Immature natural killer cell (primary cell): Measurements from ENCODE around the gene MYOZ1. TPM values are rescaled to one million over a fixed set of nuclear protein-coding genes. Genes with fewer than 3 reads are reported as not detected.
"Not testable (repeated sequence)": the region's sequence is repeated elsewhere in the genome, so short reads cannot be mapped to it uniquely, and the experiment has no call there.

ENCODE experiments used
- DNase-seq, 3 donors: peaks; one replicate each; pipeline ENCODE4 v3.0.0; 2022; ENCODE audit warnings: mixed read lengths in 1 of 3
- H3K27ac Mint-ChIP-seq, 6 donors: one replicate each; pipeline ENCODE4 v1.8.0; 2020; ENCODE audit warnings: mixed read lengths in 6 of 6, mild to moderate bottlenecking in 5 of 6, inconsistent platforms in 4 of 6, moderate library complexity in 3 of 6
- H3K27me3 Mint-ChIP-seq, 3 donors: one replicate each; pipeline ENCODE4 v1.8.0; 2020 to 2021; ENCODE audit warnings: low read depth in 3 of 3, mild to moderate bottlenecking in 3 of 3, mixed read lengths in 3 of 3, moderate library complexity in 3 of 3, inconsistent platforms in 1 of 3
- H3K36me3 Mint-ChIP-seq, 3 donors: one replicate each; pipeline ENCODE4 v1.8.0; 2020; ENCODE audit warnings: mixed read lengths in 3 of 3, inconsistent platforms in 2 of 3, mild to moderate bottlenecking in 2 of 3
- H3K4me1 Mint-ChIP-seq, 2 donors: one replicate each; pipeline ENCODE4 v1.8.0; 2020; ENCODE audit warnings: inconsistent platforms in 2 of 2, mild to moderate bottlenecking in 2 of 2, mixed read lengths in 2 of 2, moderate library complexity in 1 of 2
- H3K4me3 Mint-ChIP-seq, 5 donors: one replicate each; pipeline ENCODE4 v1.8.0; 2020; ENCODE audit warnings: mild to moderate bottlenecking in 5 of 5, mixed read lengths in 5 of 5, inconsistent platforms in 3 of 5, moderate library complexity in 3 of 5
- H3K9me3 Mint-ChIP-seq, 6 donors: one replicate each; pipeline ENCODE4 v1.8.0; 2020; ENCODE audit warnings: mild to moderate bottlenecking in 6 of 6, mixed read lengths in 6 of 6, inconsistent platforms in 4 of 6, moderate library complexity in 3 of 6
- polyA plus RNA-seq, 3 donors: library from polyadenylated mRNA; unstranded; fragments of 300-500 nt; fragmentation: Illumina TruSeq; gene quantifications; one replicate each; pipeline ENCODE4 v1.2.3, GENCODE V29; 2021

Gene MYOZ1
- polyA plus RNA-seq, 3 donors from 2014 or later: not detected

DNA sequence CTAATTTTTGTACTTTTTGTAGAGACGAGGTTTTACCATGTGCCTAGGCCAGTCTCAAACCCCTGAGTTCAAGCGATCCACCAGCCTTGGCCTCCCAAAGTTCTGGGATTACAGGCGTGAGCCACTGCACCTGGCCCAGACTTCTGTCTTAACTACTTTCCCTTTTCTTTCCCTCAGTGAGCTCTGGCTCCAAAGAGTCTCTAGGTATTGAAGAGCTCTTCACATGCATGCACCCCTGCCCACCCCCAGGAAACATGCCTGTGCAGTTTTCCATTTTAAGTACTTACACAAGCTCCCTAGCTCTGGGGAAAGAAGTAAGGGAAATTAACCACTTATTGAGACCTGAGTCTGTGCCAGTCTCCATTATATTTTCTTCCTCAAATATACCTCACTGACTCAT lies 2.0 kb downstream of the MYOZ1 start:
- Mint-ChIP-seq H3K4me1 (peaks cover 0 to 5% of the 10 kb centered on the region in 2 donors), H3K36me3 (no peaks in the 10 kb centered on the region), H3K27ac (no peak overlapping the region), H3K9me3 (no peaks in the 10 kb centered on the region), H3K4me3 (no peak overlapping the region), H3K27me3 (peaks cover 0 to 15% (median 4%) of the 10 kb centered on the region in 3 donors)
- no peak for DNase-seq

GRCh38 chr10:73635781-73636180 lies 5.5 kb downstream of the MYOZ1 start:
- no peak overlapping the region for H3K4me3 Mint-ChIP-seq
- peak overlapping the region in 1 of 6 donors; percentile 32 for H3K27ac Mint-ChIP-seq
- no peak for DNase-seq
- peaks cover 0 to 6% (median 2%) of the 10 kb centered on the region in 3 donors for H3K27me3 Mint-ChIP-seq
- H3K9me3 Mint-ChIP-seq: no peaks in the 10 kb centered on the region
- no peaks in the 10 kb centered on the region for H3K36me3 Mint-ChIP-seq
- no peaks in the 10 kb centered on the region for H3K4me1 Mint-ChIP-seq

- no peak overlapping the region for H3K27ac Mint-ChIP-seq
- no peak overlapping the region for H3K4me3 Mint-ChIP-seq
- peaks cover 0 to 2% (median 0%) of the 10 kb centered on the region in 3 donors for H3K27me3 Mint-ChIP-seq
- no peaks in the 10 kb centered on the region for H3K36me3 Mint-ChIP-seq
- no peak for DNase-seq
- no peaks in the 10 kb centered on the region for H3K4me1 Mint-ChIP-seq
- no peaks in the 10 kb centered on the region for H3K9me3 Mint-ChIP-seq
These were observed 6.9 kb downstream of the MYOZ1 start for GRCh38 chr10:73634421-73634820.

DNA sequence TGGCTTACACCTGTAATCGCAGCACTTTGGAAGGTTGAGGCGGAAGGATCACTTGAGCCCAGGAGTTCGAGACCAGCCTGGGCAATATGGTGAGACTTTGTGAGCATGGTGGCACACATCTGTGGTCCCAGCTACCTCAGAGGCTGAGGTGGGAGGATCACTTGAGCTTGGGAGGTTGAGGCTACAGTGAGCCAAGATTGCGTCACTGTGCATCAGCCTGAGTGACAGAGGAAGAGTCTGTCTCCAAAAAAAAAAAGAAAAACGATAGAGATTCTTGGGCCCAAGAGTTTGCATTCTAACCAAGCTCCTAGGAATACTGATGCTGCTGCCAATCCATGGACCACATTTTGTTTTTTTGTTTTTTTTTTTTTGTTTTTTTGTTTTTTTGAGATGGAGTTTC lies 12.1 kb downstream of the MYOZ1 start:
- Mint-ChIP-seq H3K9me3 (no peaks in the 10 kb centered on the region), H3K4me3 (no peak overlapping the region), H3K27me3 (peaks cover 1 to 8% (median 4%) of the 10 kb centered on the region in 3 donors), H3K27ac (no peak overlapping the region), H3K36me3 (no peaks in the 10 kb centered on the region), H3K4me1 (peaks cover 16 to 27% of the 10 kb centered on the region in 2 donors)
- no peak for DNase-seq

GRCh38 chr10:73628405-73628804 lies 12.9 kb downstream of the MYOZ1 start:
- Mint-ChIP-seq H3K4me1 (peaks cover 16 to 27% of the 10 kb centered on the region in 2 donors), H3K4me3 (no peak overlapping the region), H3K36me3 (no peaks in the 10 kb centered on the region), H3K27me3 (peaks cover 1 to 8% (median 4%) of the 10 kb centered on the region in 3 donors), H3K27ac (no peak overlapping the region), H3K9me3 (no peaks in the 10 kb centered on the region)
- DNase-seq: no peak

DNA sequence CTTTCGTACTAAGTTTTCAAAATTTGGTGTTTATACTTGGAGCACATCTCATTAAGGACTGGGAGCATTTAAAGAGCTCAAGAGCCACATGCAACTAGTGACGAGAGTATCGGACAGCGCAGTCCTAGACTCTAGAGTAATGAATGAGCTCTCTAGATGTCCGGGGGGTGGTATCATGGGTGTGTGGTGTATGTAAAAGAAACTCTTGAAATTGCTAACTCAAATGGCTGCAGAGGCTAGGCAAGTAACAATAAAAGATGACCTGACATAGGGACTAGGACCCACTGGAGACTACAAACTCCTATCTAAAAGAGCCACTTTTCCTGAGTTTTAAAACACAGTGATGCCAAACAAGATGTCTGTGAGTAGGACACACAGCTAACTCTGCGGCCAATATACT lies 14.0 kb downstream of the MYOZ1 start:
- H3K27ac Mint-ChIP-seq: peak overlapping the region in 3 of 6 donors; percentile 49 to 71 (median 51)
- no peaks in the 10 kb centered on the region for H3K36me3 Mint-ChIP-seq
- H3K9me3 Mint-ChIP-seq: no peaks in the 10 kb centered on the region
- H3K27me3 Mint-ChIP-seq: peaks cover 1 to 8% (median 4%) of the 10 kb centered on the region in 3 donors
- no peak for DNase-seq
- peaks cover 16 to 27% of the 10 kb centered on the region in 2 donors for H3K4me1 Mint-ChIP-seq
- H3K4me3 Mint-ChIP-seq: peak overlapping the region; percentile 6 to 99 (median 43)

- Mint-ChIP-seq H3K27me3 (peaks cover 1 to 8% (median 4%) of the 10 kb centered on the region in 3 donors), H3K9me3 (no peaks in the 10 kb centered on the region), H3K4me3 (peak overlapping the region; percentile 93 to 99 (median 99)), H3K27ac (peak overlapping the region; percentile 89 to 100 (median 98)), H3K36me3 (no peaks in the 10 kb centered on the region), H3K4me1 (peaks cover 16 to 27% of the 10 kb centered on the region in 2 donors)
- peak; percentile 89 to 93 (median 92) for DNase-seq
These were observed 15.2 kb downstream of the MYOZ1 start for GRCh38 chr10:73625884-73626752.

- peak in 1 of 3 donors; percentile 3 for DNase-seq
- Mint-ChIP-seq H3K9me3 (no peaks in the 10 kb centered on the region), H3K36me3 (no peaks in the 10 kb centered on the region), H3K27ac (peak overlapping the region; percentile 89 to 100 (median 98)), H3K4me1 (peaks cover 16 to 27% of the 10 kb centered on the region in 2 donors), H3K4me3 (peak overlapping the region; percentile 93 to 99 (median 99)), H3K27me3 (peaks cover 1 to 8% (median 4%) of the 10 kb centered on the region in 3 donors)
These were observed 16.0 kb downstream of the MYOZ1 start for GRCh38 chr10:73625004-73625883.

DNA sequence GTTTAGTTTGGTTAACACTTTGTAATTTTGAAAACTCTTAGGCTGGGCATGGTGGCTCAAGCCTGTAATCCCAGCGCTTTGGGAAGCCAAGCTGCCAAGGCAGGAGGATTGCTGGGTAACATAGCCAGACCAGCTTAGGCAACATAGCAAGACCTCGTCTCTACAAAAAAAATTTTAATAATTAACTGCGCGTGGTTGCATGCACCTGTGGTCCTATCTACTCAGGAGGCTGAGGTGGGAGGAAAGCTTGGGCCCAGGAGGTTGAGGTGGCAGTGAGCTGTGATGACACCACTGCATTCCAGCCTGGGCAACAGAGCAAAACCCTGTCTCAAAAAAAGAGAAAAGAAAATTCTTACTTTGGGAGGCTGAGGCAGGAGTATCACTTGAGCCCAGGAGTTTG lies 18.2 kb downstream of the MYOZ1 start:
- H3K27ac Mint-ChIP-seq: no peak overlapping the region

DNA sequence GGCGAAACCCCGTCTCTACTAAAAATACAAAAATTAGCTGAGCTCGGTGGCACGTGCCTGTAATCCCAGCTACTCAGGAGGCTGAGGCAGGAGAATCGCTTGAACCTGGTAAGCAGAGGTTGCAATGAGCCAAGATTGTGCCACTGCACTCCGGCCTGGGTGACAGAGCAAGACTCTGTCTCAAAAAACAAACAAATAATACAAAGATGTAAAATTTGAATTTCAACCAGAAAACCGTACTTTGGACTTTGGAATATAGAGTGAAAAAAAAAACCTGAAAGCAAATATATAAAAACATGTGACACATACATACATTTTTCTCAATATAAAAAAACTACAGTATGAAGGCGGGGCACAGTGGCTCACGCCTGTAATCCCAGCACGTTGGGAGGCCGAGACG lies 20.3 kb downstream of the MYOZ1 start:
- H3K4me3 Mint-ChIP-seq, DNase-seq, H3K27ac Mint-ChIP-seq, H3K36me3 Mint-ChIP-seq, H3K27me3 Mint-ChIP-seq, H3K9me3 Mint-ChIP-seq: not testable (repeated sequence)
- peaks cover 9 to 15% of the 10 kb centered on the region in 2 donors for H3K4me1 Mint-ChIP-seq

More for the DNA sequence above, 18.2 kb downstream of the MYOZ1 start:
- peaks cover 1 to 8% (median 4%) of the 10 kb centered on the region in 3 donors for H3K27me3 Mint-ChIP-seq
- DNase-seq: no peak
- no peaks in the 10 kb centered on the region for H3K36me3 Mint-ChIP-seq
- H3K4me3 Mint-ChIP-seq: no peak overlapping the region
- no peaks in the 10 kb centered on the region for H3K9me3 Mint-ChIP-seq
- peaks cover 16 to 27% of the 10 kb centered on the region in 2 donors for H3K4me1 Mint-ChIP-seq

- H3K27me3 Mint-ChIP-seq, DNase-seq, H3K4me1 Mint-ChIP-seq, H3K36me3 Mint-ChIP-seq, H3K9me3 Mint-ChIP-seq, H3K4me3 Mint-ChIP-seq, H3K27ac Mint-ChIP-seq: not testable (repeated sequence)
These were observed 24.1 kb downstream of the MYOZ1 start for GRCh38 chr10:73617143-73617542.

GRCh38 chr10:73614720-73615119 lies 26.6 kb downstream of the MYOZ1 start:
- H3K4me3 Mint-ChIP-seq: no peak overlapping the region
- H3K27ac Mint-ChIP-seq: no peak overlapping the region
- H3K9me3 Mint-ChIP-seq: no peaks in the 10 kb centered on the region
- DNase-seq: no peak
- H3K27me3 Mint-ChIP-seq: no peaks in the 10 kb centered on the region
- H3K4me1 Mint-ChIP-seq: no peaks in the 10 kb centered on the region
- peaks cover 0 to 3% (median 0%) of the 10 kb centered on the region in 3 donors for H3K36me3 Mint-ChIP-seq

DNA sequence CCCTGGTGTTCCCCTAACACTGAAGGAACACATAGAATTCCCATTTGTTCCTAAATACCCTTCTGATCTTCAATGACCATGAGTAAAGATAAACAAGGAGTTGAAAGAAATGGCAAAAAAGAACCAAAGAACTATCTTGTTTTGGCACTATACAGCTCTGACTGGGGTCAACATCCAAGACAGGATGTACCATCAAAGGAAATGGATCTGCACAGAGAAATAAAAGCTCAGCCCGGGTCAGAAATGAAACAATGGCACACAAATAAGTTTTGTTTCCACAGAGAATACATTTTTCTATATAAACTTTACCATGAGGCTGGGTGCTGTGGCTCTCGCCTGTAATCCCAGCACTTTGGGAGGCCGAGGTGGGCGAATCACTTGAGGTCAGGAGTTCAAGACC lies 32.2 kb downstream of the MYOZ1 start:
- peaks cover 0 to 4% (median 3%) of the 10 kb centered on the region in 3 donors for H3K36me3 Mint-ChIP-seq
- no peak overlapping the region for H3K4me3 Mint-ChIP-seq
- DNase-seq: no peak
- no peak overlapping the region for H3K27ac Mint-ChIP-seq
- H3K9me3 Mint-ChIP-seq: no peaks in the 10 kb centered on the region
- H3K27me3 Mint-ChIP-seq: peaks cover 0 to 3% (median 0%) of the 10 kb centered on the region in 3 donors
- H3K4me1 Mint-ChIP-seq: no peaks in the 10 kb centered on the region

DNA sequence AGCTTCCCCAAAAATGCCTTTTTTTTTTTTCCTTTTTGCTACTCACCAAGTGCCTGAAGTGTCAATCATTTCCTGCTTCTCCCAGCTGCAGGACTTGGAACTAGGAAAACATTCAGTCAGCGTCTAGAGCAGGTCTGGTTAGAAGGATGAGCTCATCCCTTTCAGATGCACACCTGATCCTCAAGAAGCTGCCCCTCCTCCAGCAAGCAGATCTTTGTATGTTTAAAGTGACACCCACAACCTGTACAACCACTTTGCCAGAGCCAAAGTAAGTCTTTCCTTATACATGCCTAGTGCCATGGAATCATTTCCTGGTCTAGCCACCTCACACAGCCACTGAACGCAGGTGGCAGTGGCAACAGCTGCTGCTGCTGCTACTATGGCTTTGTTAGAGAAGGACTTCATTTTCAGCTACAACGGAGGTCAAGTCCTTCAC lies 39.8 kb downstream of the MYOZ1 start:
- Mint-ChIP-seq H3K27ac (peak overlapping the region in 1 of 6 donors; percentile 8), H3K27me3 (peaks cover 0 to 3% (median 0%) of the 10 kb centered on the region in 3 donors), H3K9me3 (no peaks in the 10 kb centered on the region), H3K4me1 (no peaks in the 10 kb centered on the region), H3K36me3 (peaks cover 0 to 4% (median 3%) of the 10 kb centered on the region in 3 donors), H3K4me3 (no peak overlapping the region)
- no peak for DNase-seq
